Measurements from ENCODE around the gene AGPAT2. TPM values are rescaled to one million over a fixed set of nuclear protein-coding genes. Genes with fewer than 3 reads are reported as not detected.

AGPAT2 gene
- total and polyA plus RNA-seq, 7 experiments from 2014 or later, result 2.3 to 20.6 (median 12.0) TPM

DNA sequence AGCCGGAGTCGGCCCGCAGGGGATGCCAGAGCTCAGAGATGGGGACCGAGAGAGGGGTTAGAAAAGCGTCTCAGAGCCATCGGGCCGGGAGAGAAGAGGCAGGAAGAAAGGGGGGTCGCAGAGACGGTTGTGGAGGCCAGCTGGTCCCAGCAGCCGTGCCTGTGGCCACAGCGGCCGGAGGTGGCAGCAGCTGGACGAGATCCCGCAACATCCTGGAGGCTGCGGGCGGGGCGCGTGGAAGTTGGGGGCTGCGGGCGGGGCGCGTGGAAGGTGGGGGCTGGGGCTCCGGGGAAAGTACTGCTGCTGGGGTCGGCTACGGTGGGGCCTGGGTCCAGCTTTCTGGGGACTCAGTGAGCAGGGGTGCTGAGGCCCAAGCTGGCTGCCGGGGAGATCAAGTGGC, 59.0 kb downstream of the AGPAT2 start:
- H3K27ac ChIP-seq (ENCODE audit: low read depth, low read length), result no peak overlapping the region
- no peak for ATAC-seq
- no peaks in the 10 kb centered on the region for H3K9me3 Mint-ChIP-seq
- no peaks in the 10 kb centered on the region for H3K36me3 Mint-ChIP-seq
- peaks cover 0 to 9% of the 10 kb centered on the region in 2 donors for H3K4me1 ChIP-seq (ENCODE audit: control insufficient read depth in 2 of 2, insufficient read depth in 2 of 2, low read length in 2 of 2)
- H3K4me3 ChIP-seq (ENCODE audit: low read length), result no peak overlapping the region
- no peak for DNase-seq
- ChIA-PET POLR2A (interaction anchor here (1.2 kb wide), 1 partner anchor 80 kb away, joined by 4 read pairs; no protein-coding TSS in a partner anchor), CTCF (interaction anchor here (7.0 kb wide), 1 partner anchor 141 kb away, joined by 75 read pairs; no protein-coding TSS in a partner anchor)
- intact Hi-C loops (cut with micrococcal nuclease), result no loop called here
- no peak overlapping the region for H3K4me3 Mint-ChIP-seq
- H3K4me1 Mint-ChIP-seq, result peaks cover 0 to 4% (median 0%) of the 10 kb centered on the region in 7 donors
- no peaks in the 10 kb centered on the region for H3K36me3 ChIP-seq (ENCODE audit: control insufficient read depth in 2 of 3, insufficient read depth in 3 of 3, low read length in 3 of 3)
- no peaks in the 10 kb centered on the region for H3K27me3 ChIP-seq (ENCODE audit: control insufficient read depth in 2 of 2, insufficient read depth in 2 of 2, low read length in 2 of 2)
- peaks cover 0 to 5% (median 0%) of the 10 kb centered on the region in 5 donors for H3K27me3 Mint-ChIP-seq
- no peak overlapping the region for H3K27ac Mint-ChIP-seq
- H3K9me3 ChIP-seq (ENCODE audit: control insufficient read depth in 2 of 3, low read length in 3 of 3), result no peaks in the 10 kb centered on the region

- ATAC-seq (no peak), DNase-seq (no peak)
- no peaks in the 10 kb centered on the region for H3K9me3 ChIP-seq (ENCODE audit: control insufficient read depth in 2 of 3, low read length in 3 of 3)
- Mint-ChIP-seq H3K27me3 (peaks cover 0 to 5% (median 0%) of the 10 kb centered on the region in 5 donors), H3K4me1 (peaks cover 0 to 4% (median 0%) of the 10 kb centered on the region in 7 donors), H3K27ac (no peak overlapping the region), H3K36me3 (no peaks in the 10 kb centered on the region), H3K9me3 (no peaks in the 10 kb centered on the region), H3K4me3 (no peak overlapping the region)
- POLR2A ChIA-PET, result interaction anchor here (1.2 kb wide), 1 partner anchor 79 kb away, joined by 4 read pairs; no protein-coding TSS in a partner anchor
- H3K27me3 ChIP-seq (ENCODE audit: control insufficient read depth in 2 of 2, insufficient read depth in 2 of 2, low read length in 2 of 2), result no peaks in the 10 kb centered on the region
- no peak overlapping the region for H3K27ac ChIP-seq (ENCODE audit: low read depth, low read length)
- peaks cover 0 to 9% of the 10 kb centered on the region in 2 donors for H3K4me1 ChIP-seq (ENCODE audit: control insufficient read depth in 2 of 2, insufficient read depth in 2 of 2, low read length in 2 of 2)
- intact Hi-C loops (cut with micrococcal nuclease), result no loop called here
- no peak overlapping the region for H3K4me3 ChIP-seq (ENCODE audit: low read length)
- CTCF ChIA-PET, result interaction anchor here (0.5 to 7.0 kb wide), 2 partner anchors 125 to 140 kb away, joined by 3 to 75 read pairs; no protein-coding TSS in a partner anchor
- no peaks in the 10 kb centered on the region for H3K36me3 ChIP-seq (ENCODE audit: control insufficient read depth in 2 of 3, insufficient read depth in 3 of 3, low read length in 3 of 3)
Measured at GRCh38 chr9:136627703-136628102, 59.6 kb downstream of the AGPAT2 start.

- ATAC-seq, result no peak
- peaks cover 0 to 4% (median 0%) of the 10 kb centered on the region in 7 donors for H3K4me1 Mint-ChIP-seq
- Histone ChIP-seq H3K9me3 (ENCODE audit: control insufficient read depth in 2 of 3, low read length in 3 of 3) (no peaks in the 10 kb centered on the region), H3K4me1 (ENCODE audit: control insufficient read depth in 2 of 2, insufficient read depth in 2 of 2, low read length in 2 of 2) (peaks cover 0 to 9% of the 10 kb centered on the region in 2 donors), H3K27me3 (ENCODE audit: control insufficient read depth in 2 of 2, insufficient read depth in 2 of 2, low read length in 2 of 2) (no peaks in the 10 kb centered on the region), H3K27ac (ENCODE audit: low read depth, low read length) (no peak overlapping the region), H3K4me3 (ENCODE audit: low read length) (no peak overlapping the region), H3K36me3 (ENCODE audit: control insufficient read depth in 2 of 3, insufficient read depth in 3 of 3, low read length in 3 of 3) (no peaks in the 10 kb centered on the region)
- no peak overlapping the region for H3K4me3 Mint-ChIP-seq
- POLR2A ChIA-PET, result no interaction called here
- peaks cover 0 to 5% (median 0%) of the 10 kb centered on the region in 5 donors for H3K27me3 Mint-ChIP-seq
- CTCF ChIA-PET, result interaction anchor here (0.5 to 7.0 kb wide), 2 partner anchors 124 to 140 kb away, joined by 3 to 75 read pairs; no protein-coding TSS in a partner anchor
- no peaks in the 10 kb centered on the region for H3K9me3 Mint-ChIP-seq
- intact Hi-C loops (cut with micrococcal nuclease), result no loop called here
- no peak overlapping the region for H3K27ac Mint-ChIP-seq
- no peaks in the 10 kb centered on the region for H3K36me3 Mint-ChIP-seq
- DNase-seq, result no peak
Measured at GRCh38 chr9:136626740-136627642, 60.3 kb downstream of the AGPAT2 start.

- Mint-ChIP-seq H3K27me3 (peaks cover 0 to 5% (median 0%) of the 10 kb centered on the region in 5 donors), H3K36me3 (no peaks in the 10 kb centered on the region), H3K27ac (no peak overlapping the region), H3K4me1 (peaks cover 0 to 4% (median 0%) of the 10 kb centered on the region in 7 donors), H3K9me3 (no peaks in the 10 kb centered on the region), H3K4me3 (no peak overlapping the region)
- ChIA-PET POLR2A (no interaction called here), CTCF (interaction anchor here (7.0 kb wide), 1 partner anchor 139 kb away, joined by 75 read pairs; no protein-coding TSS in a partner anchor)
- Histone ChIP-seq H3K9me3 (ENCODE audit: control insufficient read depth in 2 of 3, low read length in 3 of 3) (no peaks in the 10 kb centered on the region), H3K36me3 (ENCODE audit: control insufficient read depth in 2 of 3, insufficient read depth in 3 of 3, low read length in 3 of 3) (no peaks in the 10 kb centered on the region), H3K27me3 (ENCODE audit: control insufficient read depth in 2 of 2, insufficient read depth in 2 of 2, low read length in 2 of 2) (no peaks in the 10 kb centered on the region), H3K4me1 (ENCODE audit: control insufficient read depth in 2 of 2, insufficient read depth in 2 of 2, low read length in 2 of 2) (peaks cover 0 to 9% of the 10 kb centered on the region in 2 donors), H3K4me3 (ENCODE audit: low read length) (no peak overlapping the region), H3K27ac (ENCODE audit: low read depth, low read length) (no peak overlapping the region)
- intact Hi-C loops (cut with micrococcal nuclease), result no loop called here
- ATAC-seq (no peak), DNase-seq (no peak)
Measured at GRCh38 chr9:136626066-136626725, 61.1 kb downstream of the AGPAT2 start.

GRCh38 chr9:136625101-136626065, 61.9 kb downstream of the AGPAT2 start:
- intact Hi-C loops (cut with micrococcal nuclease), result no loop called here
- no peak overlapping the region for H3K27ac Mint-ChIP-seq
- Histone ChIP-seq H3K27me3 (ENCODE audit: control insufficient read depth in 2 of 2, insufficient read depth in 2 of 2, low read length in 2 of 2) (no peaks in the 10 kb centered on the region), H3K36me3 (ENCODE audit: control insufficient read depth in 2 of 3, insufficient read depth in 3 of 3, low read length in 3 of 3) (no peaks in the 10 kb centered on the region), H3K27ac (ENCODE audit: low read depth, low read length) (no peak overlapping the region), H3K4me3 (ENCODE audit: low read length) (no peak overlapping the region), H3K4me1 (ENCODE audit: control insufficient read depth in 2 of 2, insufficient read depth in 2 of 2, low read length in 2 of 2) (peaks cover 0 to under 1% of the 10 kb centered on the region in 2 donors), H3K9me3 (ENCODE audit: control insufficient read depth in 2 of 3, low read length in 3 of 3) (no peaks in the 10 kb centered on the region)
- no peaks in the 10 kb centered on the region for H3K9me3 Mint-ChIP-seq
- ChIA-PET CTCF (interaction anchor here (7.0 kb wide), 1 partner anchor 138 kb away, joined by 75 read pairs; no protein-coding TSS in a partner anchor), POLR2A (interaction anchor here (0.6 kb wide), 1 partner anchor 379 kb away, joined by 3 read pairs; no protein-coding TSS in a partner anchor)
- H3K4me1 Mint-ChIP-seq, result peaks cover 0 to 4% (median 0%) of the 10 kb centered on the region in 7 donors
- DNase-seq, result no peak
- no peak overlapping the region for H3K4me3 Mint-ChIP-seq
- H3K36me3 Mint-ChIP-seq, result no peaks in the 10 kb centered on the region
- ATAC-seq, result no peak
- peaks cover 0 to 5% (median 0%) of the 10 kb centered on the region in 5 donors for H3K27me3 Mint-ChIP-seq

Data from naive thymus-derived CD4-positive, alpha-beta T cell (primary cell).